Suppressor macrophage (primary cell): ENCODE measurements around the gene SCAF4.
"Not testable (repeated sequence)": the region's sequence is repeated elsewhere in the genome, so short reads cannot be mapped to it uniquely, and the experiment has no call there.

Experiments
- DNase-seq, 4 experiments: peaks; one replicate each; pipeline ENCODE4 v3.0.0-alpha.2; 2020 to 2022

Gene SCAF4

GRCh38 chr21:31641416-31641922 lies 90.4 kb downstream of the SCAF4 start:
- DNase-seq = no peak

- DNase-seq = no peak
These were observed 95.0 kb downstream of the SCAF4 start for GRCh38 chr21:31636874-31637273.

GRCh38 chr21:31634993-31635392 lies 96.9 kb downstream of the SCAF4 start:
- no peak for DNase-seq

GRCh38 chr21:31631881-31632280 lies 100.0 kb downstream of the SCAF4 start:
- DNase-seq = not testable (repeated sequence)

GRCh38 chr21:31629972-31630711 lies 101.8 kb downstream of the SCAF4 start:
- no peak for DNase-seq

- DNase-seq = no peak
These were observed 106.9 kb downstream of the SCAF4 start for GRCh38 chr21:31624961-31625491.

- no peak for DNase-seq
These were observed 107.7 kb downstream of the SCAF4 start for GRCh38 chr21:31624181-31624580.

- no peak for DNase-seq
These were observed 108.3 kb downstream of the SCAF4 start for GRCh38 chr21:31623664-31624063.

GRCh38 chr21:31622397-31622796 lies 109.5 kb downstream of the SCAF4 start:
- no peak for DNase-seq
